Esophagus muscularis mucosa (tissue), 3 donors: ENCODE measurements around the gene MBNL3.

Source experiments
- POLR2A ChIP-seq: fragments of 450-650 bp; IDR thresholded peaks from one replicate; pipeline ENCODE4 v1.6.1; 2017; ENCODE audit warnings: antibody characterized with exemption, moderate library complexity, mild to moderate bottlenecking, low read depth
- TF ChIP-seq, protein P1 (sequence below), 3 experiments: fragments of 200-600 bp in 2 of 3; fragments of 450-650 bp in 1 of 3; sonication (generic) in 2 of 3; IDR thresholded peaks; one replicate each; pipeline ENCODE4 v1.5.1; 2017 to 2019; ENCODE audit warnings: antibody characterized with exemption in 3 of 3, mild to moderate bottlenecking in 2 of 3, moderate library complexity in 1 of 3

DNA sequence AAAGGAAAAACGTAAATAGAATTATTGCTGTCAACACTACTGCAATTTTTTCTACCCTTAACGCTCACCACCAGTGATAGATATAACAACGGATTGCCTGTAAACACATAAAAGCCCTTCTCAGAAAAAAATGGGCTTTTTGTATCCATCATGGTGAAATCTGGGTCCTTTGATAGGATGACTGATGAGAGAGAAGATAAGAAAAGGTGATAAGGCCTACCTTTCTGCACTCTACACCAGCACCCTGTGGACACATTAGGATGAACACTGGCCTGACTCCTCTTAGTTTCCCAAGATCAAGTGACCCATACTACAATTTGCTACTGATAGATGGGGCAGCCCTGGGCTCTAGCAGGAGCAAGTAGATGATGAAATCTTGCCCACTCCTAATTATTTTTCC, 157.3 kb downstream of the MBNL3 start:
- no peak for TF ChIP-seq POLR2A
- TF ChIP-seq, protein P1, sequence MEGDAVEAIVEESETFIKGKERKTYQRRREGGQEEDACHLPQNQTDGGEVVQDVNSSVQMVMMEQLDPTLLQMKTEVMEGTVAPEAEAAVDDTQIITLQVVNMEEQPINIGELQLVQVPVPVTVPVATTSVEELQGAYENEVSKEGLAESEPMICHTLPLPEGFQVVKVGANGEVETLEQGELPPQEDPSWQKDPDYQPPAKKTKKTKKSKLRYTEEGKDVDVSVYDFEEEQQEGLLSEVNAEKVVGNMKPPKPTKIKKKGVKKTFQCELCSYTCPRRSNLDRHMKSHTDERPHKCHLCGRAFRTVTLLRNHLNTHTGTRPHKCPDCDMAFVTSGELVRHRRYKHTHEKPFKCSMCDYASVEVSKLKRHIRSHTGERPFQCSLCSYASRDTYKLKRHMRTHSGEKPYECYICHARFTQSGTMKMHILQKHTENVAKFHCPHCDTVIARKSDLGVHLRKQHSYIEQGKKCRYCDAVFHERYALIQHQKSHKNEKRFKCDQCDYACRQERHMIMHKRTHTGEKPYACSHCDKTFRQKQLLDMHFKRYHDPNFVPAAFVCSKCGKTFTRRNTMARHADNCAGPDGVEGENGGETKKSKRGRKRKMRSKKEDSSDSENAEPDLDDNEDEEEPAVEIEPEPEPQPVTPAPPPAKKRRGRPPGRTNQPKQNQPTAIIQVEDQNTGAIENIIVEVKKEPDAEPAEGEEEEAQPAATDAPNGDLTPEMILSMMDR (IDR thresholded peaks at IDR 0.05): no peak
